Breast epithelium (tissue), 3 donors: ENCODE data around the gene NELL1.

ENCODE experiments used
- CTCF ChIP-seq, 3 donors: fragments of 450-650 bp; IDR thresholded peaks; one replicate each; pipeline ENCODE4 v1.5.1; 2016 to 2017; ENCODE audit warnings: antibody characterized with exemption in 3 of 3, mild to moderate bottlenecking in 3 of 3, moderate library complexity in 3 of 3
- POLR2A ChIP-seq: fragments of 450-650 bp; IDR thresholded peaks from one replicate; pipeline ENCODE4 v1.6.1; 2016; ENCODE audit warnings: antibody characterized with exemption, mild to moderate bottlenecking, moderate library complexity
- POLR2AphosphoS5 ChIP-seq, 3 donors: sonication (generic); formaldehyde crosslinking; IDR thresholded peaks; one replicate each; pipeline ENCODE4 v1.6.1; 2017; ENCODE audit warnings: antibody characterized with exemption in 3 of 3

GRCh38 chr11:20760811-20761210 is 91.4 kb downstream of the NELL1 start:
- TF ChIP-seq CTCF (IDR thresholded peaks at IDR 0.05) (no peak), POLR2A (no peak), POLR2AphosphoS5 (IDR thresholded peaks at IDR 0.05) (no peak)
